ENCODE measurements around the gene ARHGAP1.

ARHGAP1 gene

DNA sequence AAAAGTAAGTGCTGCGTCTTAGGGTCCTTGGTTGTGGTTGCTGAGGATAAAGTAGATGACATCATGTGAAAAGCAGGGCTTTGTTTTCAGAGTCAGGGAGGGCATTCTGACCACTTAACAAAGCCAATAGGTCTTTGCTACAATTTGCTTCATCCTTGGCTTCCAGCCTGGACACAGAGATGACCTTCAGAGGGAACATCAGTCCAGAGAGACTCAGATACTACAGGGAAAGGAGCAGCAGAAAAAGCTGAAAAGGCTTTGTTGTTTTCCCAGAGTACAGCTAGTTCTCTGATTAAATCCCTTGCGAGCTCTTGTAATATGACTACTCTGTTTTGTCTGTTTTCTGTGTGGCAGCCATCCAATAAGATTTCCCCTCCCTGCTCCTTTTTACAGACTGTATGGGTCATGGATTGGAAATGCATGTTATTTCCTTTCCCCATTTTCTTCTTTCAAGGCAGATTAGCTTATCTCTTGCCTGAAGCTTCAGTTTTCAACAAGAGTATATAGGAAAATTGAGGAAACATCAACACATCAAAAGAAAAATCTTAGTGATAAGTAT, 51.2 kb downstream of the ARHGAP1 start:
- DNase-seq = no peak
- no peaks in the 10 kb centered on the region for H3K4me1 ChIP-seq
- H3K27me3 ChIP-seq = no peaks in the 10 kb centered on the region
- TF ChIP-seq, protein P1, sequence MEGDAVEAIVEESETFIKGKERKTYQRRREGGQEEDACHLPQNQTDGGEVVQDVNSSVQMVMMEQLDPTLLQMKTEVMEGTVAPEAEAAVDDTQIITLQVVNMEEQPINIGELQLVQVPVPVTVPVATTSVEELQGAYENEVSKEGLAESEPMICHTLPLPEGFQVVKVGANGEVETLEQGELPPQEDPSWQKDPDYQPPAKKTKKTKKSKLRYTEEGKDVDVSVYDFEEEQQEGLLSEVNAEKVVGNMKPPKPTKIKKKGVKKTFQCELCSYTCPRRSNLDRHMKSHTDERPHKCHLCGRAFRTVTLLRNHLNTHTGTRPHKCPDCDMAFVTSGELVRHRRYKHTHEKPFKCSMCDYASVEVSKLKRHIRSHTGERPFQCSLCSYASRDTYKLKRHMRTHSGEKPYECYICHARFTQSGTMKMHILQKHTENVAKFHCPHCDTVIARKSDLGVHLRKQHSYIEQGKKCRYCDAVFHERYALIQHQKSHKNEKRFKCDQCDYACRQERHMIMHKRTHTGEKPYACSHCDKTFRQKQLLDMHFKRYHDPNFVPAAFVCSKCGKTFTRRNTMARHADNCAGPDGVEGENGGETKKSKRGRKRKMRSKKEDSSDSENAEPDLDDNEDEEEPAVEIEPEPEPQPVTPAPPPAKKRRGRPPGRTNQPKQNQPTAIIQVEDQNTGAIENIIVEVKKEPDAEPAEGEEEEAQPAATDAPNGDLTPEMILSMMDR (IDR thresholded peaks at IDR 0.05; ENCODE audit: low read depth, low read length) = no peak
- H3K4me3 ChIP-seq (ENCODE audit: low read depth, low read length) = no peak overlapping the region
- no peaks in the 10 kb centered on the region for H3K9me3 ChIP-seq
- no peaks in the 10 kb centered on the region; the same call in 1 of the 2 replicates for H3K36me3 ChIP-seq

DNA sequence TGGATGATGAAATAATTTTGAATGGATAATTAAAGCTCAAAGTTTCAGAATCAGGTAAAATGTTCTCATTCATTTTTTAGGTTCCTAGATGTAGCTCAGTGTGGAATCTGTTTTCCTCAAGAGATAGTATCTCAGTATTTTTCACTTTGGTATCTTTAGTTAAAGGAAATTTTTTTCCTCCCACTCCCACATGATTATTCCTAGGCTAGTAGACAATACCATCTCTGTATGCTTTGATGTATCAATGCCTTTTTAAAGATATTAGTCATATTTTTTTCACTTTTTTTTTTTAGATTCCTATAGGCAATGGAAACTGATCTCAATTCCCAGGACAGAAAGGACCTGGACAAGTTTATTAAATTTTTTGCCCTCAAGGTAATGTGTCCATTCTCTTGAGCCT, 56.4 kb downstream of the ARHGAP1 start:
- H3K27me3 ChIP-seq = no peaks in the 10 kb centered on the region
- no peaks in the 10 kb centered on the region for H3K9me3 ChIP-seq
- TF ChIP-seq, protein P1 (IDR thresholded peaks at IDR 0.05; ENCODE audit: low read depth, low read length) = no peak
- no peaks in the 10 kb centered on the region; the same call in 1 of the 2 replicates for H3K36me3 ChIP-seq
- no peaks in the 10 kb centered on the region for H3K4me1 ChIP-seq
- H3K4me3 ChIP-seq (ENCODE audit: low read depth, low read length) = no peak overlapping the region
- DNase-seq = no peak

DNA sequence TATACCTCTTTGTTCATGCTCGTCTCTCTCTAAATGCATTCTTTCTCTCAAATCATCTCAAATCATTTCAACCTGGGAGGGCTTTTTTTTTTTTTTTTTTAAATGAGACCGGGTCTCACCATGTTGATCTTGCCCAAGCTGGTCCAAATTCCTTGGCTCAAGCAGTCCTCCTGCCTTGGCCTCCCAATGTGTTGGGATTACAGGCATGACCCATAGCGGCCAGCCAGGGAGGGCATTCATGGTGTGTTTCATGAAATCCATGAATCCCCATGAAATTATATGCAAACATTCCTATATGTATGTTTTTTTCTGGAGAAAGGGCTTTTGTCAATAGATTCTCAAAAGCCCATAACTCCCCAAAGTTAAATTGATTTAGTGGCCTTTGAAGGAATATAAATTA, 56.9 kb downstream of the ARHGAP1 start:
- TF ChIP-seq, protein P1 (IDR thresholded peaks at IDR 0.05; ENCODE audit: low read depth, low read length) = no peak
- Histone ChIP-seq H3K36me3 (no peaks in the 10 kb centered on the region; the same call in 1 of the 2 replicates), H3K4me3 (ENCODE audit: low read depth, low read length) (no peak overlapping the region), H3K9me3 (no peaks in the 10 kb centered on the region), H3K27me3 (no peaks in the 10 kb centered on the region), H3K4me1 (no peaks in the 10 kb centered on the region)
- DNase-seq = no peak

DNA sequence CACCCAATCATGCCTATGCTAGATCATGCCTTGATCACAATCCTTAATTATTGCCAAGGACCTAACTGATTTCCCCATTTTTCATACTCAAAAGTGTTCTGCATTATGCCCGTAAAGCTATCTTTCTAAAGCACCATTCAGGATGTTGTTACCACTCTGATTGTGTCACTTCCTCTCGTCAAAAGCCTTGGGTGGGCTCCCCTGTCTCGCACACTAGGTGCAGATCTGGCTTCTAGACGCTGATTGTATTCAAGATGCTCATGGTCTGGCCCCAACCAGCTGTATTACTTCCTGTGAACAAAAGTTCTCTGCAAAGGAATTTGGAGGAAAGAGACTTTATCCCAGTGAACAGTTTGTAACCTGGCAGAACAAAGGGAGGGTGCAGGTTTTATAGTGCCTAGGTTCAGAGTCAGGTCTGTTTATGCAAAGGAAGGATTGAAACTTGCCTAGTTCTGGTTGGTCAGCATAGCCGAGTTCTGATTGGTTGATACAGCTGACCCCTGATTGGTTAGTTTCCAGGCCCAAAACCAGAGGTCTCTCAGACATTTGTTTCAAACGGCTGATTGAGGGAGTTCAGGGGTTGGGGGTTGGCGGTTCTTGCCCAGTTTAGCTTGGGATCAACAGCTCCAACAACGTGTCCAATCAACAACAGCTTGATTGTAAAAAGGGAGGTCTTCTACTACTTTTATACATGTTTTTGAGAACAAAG, 57.6 kb downstream of the ARHGAP1 start:
- Histone ChIP-seq H3K4me3 (ENCODE audit: low read depth, low read length) (no peak overlapping the region), H3K36me3 (no peaks in the 10 kb centered on the region; the same call in 1 of the 2 replicates)

DNA sequence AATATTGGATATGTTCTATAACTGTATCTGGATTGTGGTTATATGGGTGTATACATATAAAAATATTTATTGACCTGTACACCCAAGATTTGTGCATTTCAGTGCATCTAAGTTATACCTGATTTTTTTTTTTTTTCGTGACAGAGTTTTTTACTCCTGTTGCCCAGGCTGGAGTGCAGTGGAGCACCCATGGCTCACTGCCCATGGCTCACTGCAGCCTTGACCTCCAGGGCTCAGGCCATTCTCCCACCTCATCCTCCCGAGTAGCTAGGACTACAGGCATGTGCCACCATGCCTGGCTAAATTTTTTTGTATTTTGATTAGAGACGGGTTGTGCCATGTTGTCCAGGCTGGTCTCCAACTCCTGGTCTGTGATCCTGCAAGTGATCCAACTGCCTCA, 58.8 kb downstream of the ARHGAP1 start:
- DNase-seq = no peak
- Histone ChIP-seq H3K4me1 (no peaks in the 10 kb centered on the region), H3K27me3 (no peaks in the 10 kb centered on the region), H3K4me3 (ENCODE audit: low read depth, low read length) (no peak overlapping the region), H3K36me3 (no peaks in the 10 kb centered on the region; the same call in 1 of the 2 replicates), H3K9me3 (no peaks in the 10 kb centered on the region)
- TF ChIP-seq, protein P1 (IDR thresholded peaks at IDR 0.05; ENCODE audit: low read depth, low read length) = no peak

More for the DNA sequence above, 57.6 kb downstream of the ARHGAP1 start:
- TF ChIP-seq, protein P1 (IDR thresholded peaks at IDR 0.05; ENCODE audit: low read depth, low read length) = no peak
- H3K4me1 ChIP-seq = no peaks in the 10 kb centered on the region
- no peak for DNase-seq
- no peaks in the 10 kb centered on the region for H3K9me3 ChIP-seq
- H3K27me3 ChIP-seq = no peaks in the 10 kb centered on the region

Data from BE2C (cell line).